Esophagus squamous epithelium (tissue), 5 donors: Measurements from ENCODE around the gene LMF1. TPM values are rescaled to one million over a fixed set of nuclear protein-coding genes. Genes with fewer than 3 reads are reported as not detected.

Experiments used
- DNase-seq: peaks from one replicate; lab custom pipeline; 2025; lab: John Stamatoyannopoulos, UW
- H3K27ac ChIP-seq, 4 donors: fragments of 200-600 bp; sonication (generic); one replicate each; pipeline ENCODE4 v1.5.1; 2016 to 2019; ENCODE audit warnings: mild to moderate bottlenecking in 1 of 4
- H3K27me3 ChIP-seq, 4 donors: fragments of 200-600 bp; sonication (generic); 1 replicate in 3 of 4; 2 replicates in 1 of 4; pipeline versions ENCODE4 v1.5.1 to v1.6.0; 2017 to 2021; ENCODE audit warnings: antibody characterized with exemption in 1 of 4
- H3K36me3 ChIP-seq, 3 donors: fragments of 200-600 bp; sonication (generic); one replicate each; pipeline ENCODE4 v1.5.1; 2016 to 2019
- H3K4me1 ChIP-seq, 3 donors: fragments of 200-600 bp; sonication (generic); one replicate each; pipeline ENCODE4 v1.5.1; 2017 to 2019
- H3K4me3 ChIP-seq, 4 donors: fragments of 200-600 bp; sonication (generic); 1 replicate in 3 of 4; 2 replicates in 1 of 4; pipeline ENCODE4 v1.5.1; 2016 to 2019; ENCODE audit warnings: mild to moderate bottlenecking in 2 of 4, moderate library complexity in 1 of 4
- H3K9me3 ChIP-seq, 3 donors: fragments of 200-600 bp; sonication (generic); one replicate each; pipeline ENCODE4 v1.5.1; 2016 to 2019
- CTCF ChIP-seq, 6 experiments: fragments of 450-650 bp in 4 of 6; fragments of 200-600 bp in 2 of 6; sonication (generic) in 2 of 6; IDR thresholded peaks; one replicate each; pipeline ENCODE4 v1.5.1; 2016 to 2019; ENCODE audit warnings: antibody characterized with exemption in 6 of 6, mild to moderate bottlenecking in 4 of 6, moderate library complexity in 4 of 6
- POLR2A ChIP-seq, 4 donors: fragments of 450-650 bp; IDR thresholded peaks; one replicate each; pipeline ENCODE4 v1.6.1; 2017; ENCODE audit warnings: antibody characterized with exemption in 4 of 4, mild to moderate bottlenecking in 4 of 4, moderate library complexity in 3 of 4
- WGBS, 2 donors: methylation state at CpG; one replicate each; pipeline ENCODE4 v1.1.5; 2018; 5-methylcytosine and 5-hydroxymethylcytosine counted together
- intact Hi-C: fragments of 100-400 bp; cut with DNase I; formaldehyde crosslinking; loops from one replicate; pipeline ENCODE4 v1.15.0; 2022
- total RNA-seq, 4 donors: library from RNA; depleted of rRNA; stranded (reverse); fragments of >200 nt; gene quantifications; one replicate each; pipeline ENCODE4 v1.1.0, GENCODE V29; 2016
- donor health status: DM: yes; HTN: yes; CAD: no.

Gene LMF1
- total RNA-seq, 4 donors from 2014 or later, result 13.3 to 34.4 (median 23.8) TPM

GRCh38 chr16:913817-914439, 56.9 kb downstream of the LMF1 start:
- intact Hi-C loops, result no loop called here
- DNase-seq, result no peak
- no peak overlapping the region for H3K27ac ChIP-seq
- H3K36me3 ChIP-seq, result peaks cover 0 to 44% (median 4%) of the 10 kb centered on the region in 3 donors
- WGBS, 2 donors, result 96% methylated on average over 10 to 13 of the region's 26 CpGs
- H3K9me3 ChIP-seq, result no peaks in the 10 kb centered on the region
- H3K4me1 ChIP-seq, result no peaks in the 10 kb centered on the region
- no peaks in the 10 kb centered on the region for H3K27me3 ChIP-seq
- no peak for TF ChIP-seq CTCF (IDR thresholded peaks at IDR 0.05)
- TF ChIP-seq POLR2A (IDR thresholded peaks at IDR 0.05), result no peak
- no peak overlapping the region for H3K4me3 ChIP-seq

- Histone ChIP-seq H3K27ac (no peak overlapping the region), H3K4me1 (no peaks in the 10 kb centered on the region), H3K36me3 (peaks cover 0 to 48% (median 4%) of the 10 kb centered on the region in 3 donors), H3K9me3 (no peaks in the 10 kb centered on the region), H3K4me3 (no peak overlapping the region), H3K27me3 (no peaks in the 10 kb centered on the region)
- intact Hi-C loops, result no loop called here
- DNase-seq, result no peak
- TF ChIP-seq POLR2A (IDR thresholded peaks at IDR 0.05) (no peak), CTCF (IDR thresholded peaks at IDR 0.05) (no peak)
- 90% methylated on average over 13 of the region's 56 CpGs; no CpG with 5 or more reads in 1 of the 2 donors for WGBS, 2 donors
Measured at GRCh38 chr16:912684-913613, 57.8 kb downstream of the LMF1 start.

GRCh38 chr16:912322-912683, 58.5 kb downstream of the LMF1 start:
- no peak for DNase-seq
- TF ChIP-seq POLR2A (IDR thresholded peaks at IDR 0.05) (no peak), CTCF (IDR thresholded peaks at IDR 0.05) (no peak)
- Histone ChIP-seq H3K4me1 (no peaks in the 10 kb centered on the region), H3K27me3 (no peaks in the 10 kb centered on the region), H3K9me3 (peaks cover 0 to 2% (median 0%) of the 10 kb centered on the region in 3 donors), H3K36me3 (peaks cover 0 to 54% (median 4%) of the 10 kb centered on the region in 3 donors), H3K4me3 (no peak overlapping the region), H3K27ac (no peak overlapping the region)
- intact Hi-C loops, result no loop called here
- WGBS, 2 donors, result 90 to 97% methylated on average over 10 to 14 of the region's 19 CpGs

GRCh38 chr16:911604-912321, 59.0 kb downstream of the LMF1 start:
- H3K36me3 ChIP-seq, result peaks cover 0 to 59% (median 4%) of the 10 kb centered on the region in 3 donors
- H3K27me3 ChIP-seq, result no peaks in the 10 kb centered on the region
- intact Hi-C loops, result no loop called here
- peaks cover 0 to 7% (median 0%) of the 10 kb centered on the region in 3 donors for H3K9me3 ChIP-seq
- TF ChIP-seq POLR2A (IDR thresholded peaks at IDR 0.05), result no peak
- TF ChIP-seq CTCF (IDR thresholded peaks at IDR 0.05), result no peak
- 94 to 98% methylated on average over 5 to 14 of the region's 24 CpGs for WGBS, 2 donors
- no peak for DNase-seq
- no peak overlapping the region for H3K4me3 ChIP-seq
- H3K27ac ChIP-seq, result no peak overlapping the region
- no peaks in the 10 kb centered on the region for H3K4me1 ChIP-seq
